ENCODE results near the gene KRTAP4-5. TPM values are rescaled to one million over a fixed set of nuclear protein-coding genes. Genes with fewer than 3 reads are reported as not detected.
"Not testable (repeated sequence)": the region's sequence is repeated elsewhere in the genome, so short reads cannot be mapped to it uniquely, and the experiment has no call there.

Gene KRTAP4-5
- total and polyA plus RNA-seq, 4 donors, result not detected

GRCh38 chr17:41140360-41141131 lies 9.1 kb downstream of the KRTAP4-5 start, which contains the start of gene KRTAP4-6:
Gene KRTAP4-6, minus strand, starts transcription at chr17:41140544. Its CDS starts 57 bp downstream, at chr17:41140487.
- Histone ChIP-seq H3K9me3 (ENCODE audit: control insufficient read depth in 4 of 4, insufficient read depth in 3 of 4, low read length in 3 of 4) (peaks cover 0 to 12% (median 4%) of the 10 kb centered on the region in 4 donors), H3K4me1 (ENCODE audit: control insufficient read depth in 5 of 5, insufficient read depth in 5 of 5, low read length in 5 of 5) (no peaks in the 10 kb centered on the region), H3K27ac (ENCODE audit: low read depth in 1 of 2, low read length in 1 of 2) (no peak within 1 kb of the TSS), H3K4me3 (no peak within 1 kb of the TSS), H3K9ac (ENCODE audit: insufficient read depth in 1 of 2, low read length in 2 of 2) (no peak within 1 kb of the TSS), H3K27me3 (ENCODE audit: control insufficient read depth in 3 of 3, insufficient read depth in 3 of 3, low read length in 2 of 3) (no peaks in the 10 kb centered on the region), H3K36me3 (ENCODE audit: control insufficient read depth in 4 of 4, insufficient read depth in 4 of 4, low read length in 4 of 4) (no peaks in the 10 kb centered on the region)
- ATAC-seq (ENCODE audit: insufficient read depth, low FRiP score) (no peak), DNase-seq (no peak)
- WGBS, 2 donors, result 91 to 92% methylated on average over 6 of the region's 6 CpGs
- no peak for TF ChIP-seq CTCF (IDR thresholded peaks at IDR 0.05; ENCODE audit: control extremely low read depth, extremely low read depth)

- H3K4me1 ChIP-seq (ENCODE audit: control insufficient read depth in 5 of 5, insufficient read depth in 5 of 5, low read length in 5 of 5); ATAC-seq (ENCODE audit: insufficient read depth, low FRiP score): not testable (repeated sequence)
- WGBS, 2 donors, result 89 to 97% methylated on average over 12 of the region's 12 CpGs
Observed at GRCh38 chr17:41139865-41140264, 9.8 kb downstream of the KRTAP4-5 start.

GRCh38 chr17:41133880-41134735 lies 15.5 kb downstream of the KRTAP4-5 start:
- DNase-seq, result no peak
- no peak for TF ChIP-seq CTCF (IDR thresholded peaks at IDR 0.05; ENCODE audit: control extremely low read depth, extremely low read depth)
- Histone ChIP-seq H3K27me3 (ENCODE audit: control insufficient read depth in 3 of 3, insufficient read depth in 3 of 3, low read length in 2 of 3) (no peaks in the 10 kb centered on the region), H3K9ac (ENCODE audit: insufficient read depth in 1 of 2, low read length in 2 of 2) (no peak overlapping the region), H3K4me3 (no peak overlapping the region), H3K9me3 (ENCODE audit: control insufficient read depth in 4 of 4, insufficient read depth in 3 of 4, low read length in 3 of 4) (no peaks in the 10 kb centered on the region), H3K27ac (ENCODE audit: low read depth in 1 of 2, low read length in 1 of 2) (no peak overlapping the region), H3K36me3 (ENCODE audit: control insufficient read depth in 4 of 4, insufficient read depth in 4 of 4, low read length in 4 of 4) (no peaks in the 10 kb centered on the region), H3K4me1 (ENCODE audit: control insufficient read depth in 5 of 5, insufficient read depth in 5 of 5, low read length in 5 of 5) (no peaks in the 10 kb centered on the region)
- WGBS, 2 donors, result 43 to 50% methylated on average over 2 of the region's 2 CpGs
- no peak for ATAC-seq (ENCODE audit: insufficient read depth, low FRiP score)

More at GRCh38 chr17:41139865-41140264, 9.8 kb downstream of the KRTAP4-5 start:
- H3K27ac ChIP-seq (ENCODE audit: low read depth in 1 of 2, low read length in 1 of 2); H3K4me3 ChIP-seq; DNase-seq; H3K27me3 ChIP-seq (ENCODE audit: control insufficient read depth in 3 of 3, insufficient read depth in 3 of 3, low read length in 2 of 3); H3K36me3 ChIP-seq (ENCODE audit: control insufficient read depth in 4 of 4, insufficient read depth in 4 of 4, low read length in 4 of 4); H3K9ac ChIP-seq (ENCODE audit: insufficient read depth in 1 of 2, low read length in 2 of 2): not testable (repeated sequence)
- H3K9me3 ChIP-seq (ENCODE audit: control insufficient read depth in 4 of 4, insufficient read depth in 3 of 4, low read length in 3 of 4), result peaks cover 0 to 12% (median 4%) of the 10 kb centered on the region in 4 donors

GRCh38 chr17:41131979-41132378 lies 17.6 kb downstream of the KRTAP4-5 start:
- TF ChIP-seq CTCF (IDR thresholded peaks at IDR 0.05; ENCODE audit: control extremely low read depth, extremely low read depth), result no peak
- 82 to 89% methylated on average over 3 of the region's 3 CpGs for WGBS, 2 donors
- H3K4me1 ChIP-seq (ENCODE audit: control insufficient read depth in 5 of 5, insufficient read depth in 5 of 5, low read length in 5 of 5), result no peaks in the 10 kb centered on the region
- H3K27me3 ChIP-seq (ENCODE audit: control insufficient read depth in 3 of 3, insufficient read depth in 3 of 3, low read length in 2 of 3), result no peaks in the 10 kb centered on the region
- no peak overlapping the region for H3K9ac ChIP-seq (ENCODE audit: insufficient read depth in 1 of 2, low read length in 2 of 2)
- H3K27ac ChIP-seq (ENCODE audit: low read depth in 1 of 2, low read length in 1 of 2), result no peak overlapping the region
- no peak overlapping the region for H3K4me3 ChIP-seq
- H3K9me3 ChIP-seq (ENCODE audit: control insufficient read depth in 4 of 4, insufficient read depth in 3 of 4, low read length in 3 of 4), result no peaks in the 10 kb centered on the region
- H3K36me3 ChIP-seq (ENCODE audit: control insufficient read depth in 4 of 4, insufficient read depth in 4 of 4, low read length in 4 of 4), result no peaks in the 10 kb centered on the region
- ATAC-seq (ENCODE audit: insufficient read depth, low FRiP score) (no peak), DNase-seq (no peak)

All from lung (tissue), 12 donors.